BE2C (cell line): ENCODE results near the gene L1CAM.

Source experiments
- DNase-seq: peaks from one replicate; pipeline ENCODE4 v3.0.0-alpha.2; 2020
- H3K27me3 ChIP-seq: fragments of 250-450 bp; sonication (Bioruptor Pico); 2 replicates; pipeline ENCODE4 v1.5.1; 2020; ENCODE audit warnings: mild to moderate bottlenecking
- H3K36me3 ChIP-seq: fragments of 250-450 bp; sonication (Bioruptor Pico); 2 replicates; pipeline ENCODE4 v1.5.1; 2020; ENCODE audit warnings: mild to moderate bottlenecking
- H3K4me1 ChIP-seq: fragments of 250-450 bp; sonication (Bioruptor Pico); 2 replicates; pipeline ENCODE4 v1.5.1; 2020
- H3K4me3 ChIP-seq: 2 replicates; pipeline ENCODE4 v1.5.1; 2011; ENCODE audit warnings: low read depth, low read length
- H3K9me3 ChIP-seq: fragments of 250-450 bp; sonication (Bioruptor Pico); 2 replicates; pipeline ENCODE4 v1.5.1; 2020
- CTCF ChIP-seq: IDR thresholded peaks from 2 replicates; pipeline ENCODE4 v1.5.1; 2012; ENCODE audit warnings: mild to moderate bottlenecking, low read depth, low read length

Gene L1CAM

GRCh38 chrX:153932220-153932915 lies 46.4 kb upstream of the L1CAM start:
- no peaks in the 10 kb centered on the region; the same call in 1 of the 2 replicates for H3K4me1 ChIP-seq
- no peaks in the 10 kb centered on the region for H3K9me3 ChIP-seq
- peaks cover 32% of the 10 kb centered on the region for H3K36me3 ChIP-seq
- DNase-seq, result no peak
- no peak overlapping the region for H3K4me3 ChIP-seq
- no peaks in the 10 kb centered on the region for H3K27me3 ChIP-seq
- no peak for TF ChIP-seq CTCF

GRCh38 chrX:153931748-153932147 lies 45.8 kb upstream of the L1CAM start:
- Histone ChIP-seq H3K36me3 (peaks cover 32% of the 10 kb centered on the region), H3K9me3 (no peaks in the 10 kb centered on the region), H3K4me3 (no peak overlapping the region), H3K4me1 (peaks cover 4% of the 10 kb centered on the region), H3K27me3 (no peaks in the 10 kb centered on the region)
- TF ChIP-seq CTCF, result no peak
- no peak for DNase-seq

GRCh38 chrX:153931151-153931550 lies 45.2 kb upstream of the L1CAM start:
- peaks cover 32% of the 10 kb centered on the region for H3K36me3 ChIP-seq
- TF ChIP-seq CTCF, result no peak
- H3K27me3 ChIP-seq, result no peaks in the 10 kb centered on the region
- peaks cover 8% of the 10 kb centered on the region for H3K4me1 ChIP-seq
- no peaks in the 10 kb centered on the region for H3K9me3 ChIP-seq
- no peak for DNase-seq
- H3K4me3 ChIP-seq, result no peak overlapping the region

DNA sequence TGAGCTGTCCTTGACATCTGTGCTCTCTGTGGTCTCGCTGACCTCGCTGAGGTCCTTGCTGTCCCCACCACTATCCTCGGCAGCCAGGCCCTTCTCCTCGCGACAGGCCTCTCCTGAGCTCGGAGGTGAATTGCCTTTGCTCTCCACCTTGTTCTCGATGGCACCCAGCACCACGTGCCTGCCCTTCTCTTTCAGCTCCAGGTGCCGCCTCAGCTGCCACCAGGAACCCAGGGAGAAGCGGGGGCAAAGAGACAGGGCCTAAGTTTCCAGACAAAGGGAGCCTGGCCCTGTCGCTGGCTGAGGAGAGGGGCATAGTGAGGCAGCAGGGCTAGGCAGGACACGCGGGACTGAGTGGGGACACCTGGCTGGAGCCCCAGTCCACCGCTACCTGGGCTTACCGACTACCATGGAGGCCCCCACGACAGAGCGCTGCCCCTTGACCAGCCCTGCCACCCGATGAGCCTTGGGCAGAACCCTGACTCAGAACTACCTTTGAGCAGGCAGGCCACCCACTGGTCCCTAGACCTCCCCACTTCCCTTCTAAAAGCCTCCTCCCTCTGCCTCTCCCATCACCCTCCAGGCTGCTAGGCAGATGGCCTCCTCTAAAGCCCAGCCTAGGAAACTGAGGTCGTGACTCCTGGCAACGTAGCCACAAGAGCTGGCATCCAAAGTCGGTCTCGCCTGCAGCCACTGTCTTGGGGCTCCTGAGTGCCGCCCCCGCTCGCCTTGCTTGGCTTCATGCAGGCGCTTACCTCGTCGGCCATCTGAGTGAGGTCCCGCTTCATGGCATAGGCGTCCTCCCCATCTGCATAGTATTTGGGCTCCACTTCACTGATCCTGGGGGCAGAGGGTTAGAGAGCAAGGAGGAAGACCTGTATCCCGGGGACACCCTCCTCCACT lies 44.3 kb upstream of the L1CAM start:
- Histone ChIP-seq H3K27me3 (no peaks in the 10 kb centered on the region), H3K9me3 (no peaks in the 10 kb centered on the region)
- TF ChIP-seq CTCF, result no peak

GRCh38 chrX:153929576-153929975 lies 43.6 kb upstream of the L1CAM start:
- peaks cover 10% of the 10 kb centered on the region for H3K4me1 ChIP-seq

More for the DNA sequence above, 44.3 kb upstream of the L1CAM start:
- no peak for DNase-seq
- H3K4me1 ChIP-seq, result peaks cover 8% of the 10 kb centered on the region
- H3K36me3 ChIP-seq, result peaks cover 32% of the 10 kb centered on the region
- no peak overlapping the region for H3K4me3 ChIP-seq

More at GRCh38 chrX:153929576-153929975, 43.6 kb upstream of the L1CAM start:
- H3K9me3 ChIP-seq, result no peaks in the 10 kb centered on the region
- no peak for TF ChIP-seq CTCF
- no peak for DNase-seq
- H3K27me3 ChIP-seq, result no peaks in the 10 kb centered on the region
- H3K4me3 ChIP-seq, result no peak overlapping the region
- peaks cover 32% of the 10 kb centered on the region for H3K36me3 ChIP-seq
